ENCODE measurements around the gene CRHR1.

CRHR1 gene

GRCh38 chr17:45824475-45824874, 40.4 kb downstream of the CRHR1 start:
- no peak for DNase-seq (ENCODE audit: low spot score)

GRCh38 chr17:45824901-45825492, 40.9 kb downstream of the CRHR1 start:
- DNase-seq (ENCODE audit: low spot score): no peak

- DNase-seq (ENCODE audit: low spot score): no peak
Measured at GRCh38 chr17:45825792-45826191, 41.7 kb downstream of the CRHR1 start.

GRCh38 chr17:45826919-45827588, 42.9 kb downstream of the CRHR1 start:
- DNase-seq (ENCODE audit: low spot score): no peak

GRCh38 chr17:45828171-45828570, 44.1 kb downstream of the CRHR1 start:
- DNase-seq (ENCODE audit: low spot score): no peak

- no peak for DNase-seq (ENCODE audit: low spot score)
Measured at GRCh38 chr17:45828582-45829133, 44.5 kb downstream of the CRHR1 start.

- DNase-seq (ENCODE audit: low spot score): no peak
Measured at GRCh38 chr17:45833920-45834319, 49.8 kb downstream of the CRHR1 start.

- no peak for DNase-seq (ENCODE audit: low spot score)
Measured at GRCh38 chr17:45834471-45835396, 50.6 kb downstream of the CRHR1 start.

GRCh38 chr17:45835481-45835880, 51.4 kb downstream of the CRHR1 start:
- no peak for DNase-seq (ENCODE audit: low spot score)

GRCh38 chr17:45836047-45837044, 52.2 kb downstream of the CRHR1 start:
- DNase-seq (ENCODE audit: low spot score): no peak

- no peak for DNase-seq (ENCODE audit: low spot score)
Measured at GRCh38 chr17:45837187-45837586, 53.1 kb downstream of the CRHR1 start.

- DNase-seq (ENCODE audit: low spot score): no peak
Measured at GRCh38 chr17:45837603-45838002, 53.5 kb downstream of the CRHR1 start.

GRCh38 chr17:45838751-45839295, 54.7 kb downstream of the CRHR1 start:
- no peak for DNase-seq (ENCODE audit: low spot score)

GRCh38 chr17:45839442-45839841, 55.3 kb downstream of the CRHR1 start:
- no peak for DNase-seq (ENCODE audit: low spot score)

- DNase-seq (ENCODE audit: low spot score): no peak
Measured at GRCh38 chr17:45841186-45841585, 57.1 kb downstream of the CRHR1 start.

GRCh38 chr17:45841883-45842525, 57.9 kb downstream of the CRHR1 start:
- no peak for DNase-seq (ENCODE audit: low spot score)

- no peak for DNase-seq (ENCODE audit: low spot score)
Measured at GRCh38 chr17:45843722-45844121, 59.6 kb downstream of the CRHR1 start.

- no peak for DNase-seq (ENCODE audit: low spot score)
Measured at GRCh38 chr17:45844695-45845375, 60.7 kb downstream of the CRHR1 start, which contains the start of gene SPPL2C. Gene SPPL2C, plus strand, starts transcription at chr17:45844881. Its CDS starts 26 bp downstream, at chr17:45844907.

GRCh38 chr17:45845376-45846185, 61.5 kb downstream of the CRHR1 start:
- DNase-seq (ENCODE audit: low spot score): no peak
